ENCODE results near the gene BORCS6.

Gene BORCS6

DNA sequence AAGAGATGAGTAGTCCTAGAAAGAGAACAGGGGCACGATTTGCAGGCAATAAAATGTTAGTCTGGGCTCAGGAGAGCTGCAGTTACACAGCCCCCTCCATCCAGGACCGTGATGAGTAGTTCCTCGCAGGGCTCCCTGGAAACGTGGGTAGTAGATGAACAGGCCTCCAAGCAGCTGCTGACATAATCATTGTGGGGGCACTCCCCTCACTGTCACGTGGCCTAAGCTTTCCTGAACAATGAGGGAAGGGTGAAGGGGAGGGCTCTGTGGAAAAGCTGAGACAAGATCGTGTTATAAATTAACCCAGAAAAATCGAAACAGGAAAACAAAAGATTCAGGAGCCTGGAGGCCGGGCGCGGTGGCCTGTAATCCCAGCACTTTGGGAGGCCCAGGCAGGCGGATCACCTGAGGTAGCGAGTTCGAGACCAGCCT, 36.4 kb downstream of the BORCS6 start:
- no peak for DNase-seq

DNA sequence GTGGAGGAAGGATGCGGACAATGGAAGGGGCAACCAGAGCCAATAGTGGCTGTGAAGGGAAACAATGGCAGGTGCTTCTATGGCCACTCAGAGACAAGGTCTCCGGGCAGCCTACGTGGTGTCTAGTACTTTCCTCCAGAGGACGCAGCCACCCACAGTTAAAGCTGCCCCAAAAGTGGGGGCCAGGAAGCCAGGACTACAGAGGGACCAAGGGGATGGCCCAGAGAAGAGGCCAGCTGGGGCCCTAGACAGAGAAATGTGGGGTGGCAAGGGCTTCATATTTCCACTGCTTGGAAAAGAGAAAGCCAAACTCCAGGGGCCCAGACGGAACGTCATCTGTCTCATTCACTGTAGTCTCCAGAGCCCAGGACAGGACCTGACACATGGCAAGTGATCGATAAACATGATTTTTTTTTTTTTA, 36.9 kb downstream of the BORCS6 start:
- DNase-seq, result no peak

DNA sequence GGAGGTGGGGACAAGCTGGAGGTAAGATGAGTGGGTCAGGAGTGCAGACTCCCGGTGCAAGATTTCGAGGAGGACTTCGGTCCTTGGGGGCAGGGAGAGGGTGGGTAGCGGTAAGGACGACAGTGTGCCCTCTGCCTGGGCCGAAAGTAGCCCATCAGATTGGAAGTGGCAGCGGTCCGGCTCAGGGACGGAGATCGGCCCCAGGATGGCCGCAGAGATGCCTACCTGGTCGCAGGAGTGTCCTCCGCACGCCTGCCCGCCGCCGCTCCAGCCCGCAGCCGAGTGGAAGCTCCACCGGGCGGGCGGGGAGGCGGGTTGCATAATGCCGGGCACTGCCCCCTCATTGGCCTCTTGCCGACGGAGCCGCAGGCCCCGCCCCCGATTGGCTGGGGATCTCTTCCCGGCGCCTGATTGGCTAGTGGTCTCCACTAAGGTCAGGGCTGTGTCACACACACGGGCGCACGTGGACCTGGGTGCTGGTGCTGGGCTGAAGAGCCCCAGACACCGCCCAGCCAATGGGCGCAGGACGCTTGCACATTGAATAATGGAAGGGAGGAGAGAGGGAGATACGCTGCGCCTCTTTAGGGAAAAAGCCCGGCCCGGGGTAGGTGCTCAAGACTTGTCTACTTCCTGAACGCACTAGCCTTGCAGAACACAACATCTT, 37.7 kb downstream of the BORCS6 start, which contains the start of gene PER1:
TSS of gene PER1 (minus strand) at position 293 of the 664 bp plus-strand sequence. CDS start 1,698 bp downstream, outside the sequence.
- DNase-seq, result peak; percentile 85 to 86

DNA sequence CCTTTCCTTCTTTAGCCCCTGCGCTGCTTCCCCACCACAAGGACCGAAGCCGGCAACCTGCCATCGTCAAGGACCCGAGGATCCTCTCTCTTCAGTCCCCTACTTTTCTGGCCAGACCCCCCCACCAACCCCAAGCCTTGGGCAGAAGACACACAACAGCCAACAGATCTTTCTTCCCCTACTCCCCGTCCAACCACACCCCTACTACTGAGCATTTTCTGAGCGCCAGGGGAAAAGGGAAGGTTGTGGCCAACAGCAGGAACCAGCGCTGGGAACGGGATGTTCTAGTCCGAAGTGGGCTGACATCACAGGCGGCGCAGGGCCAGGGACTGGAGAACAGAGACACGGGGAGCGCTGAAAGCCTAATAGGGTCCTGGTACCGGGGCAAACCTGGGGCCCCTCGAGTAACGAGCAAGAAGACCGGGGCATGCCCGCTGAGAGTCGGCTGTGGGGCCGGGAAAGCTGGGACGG, 38.3 kb downstream of the BORCS6 start:
- no peak for DNase-seq

DNA sequence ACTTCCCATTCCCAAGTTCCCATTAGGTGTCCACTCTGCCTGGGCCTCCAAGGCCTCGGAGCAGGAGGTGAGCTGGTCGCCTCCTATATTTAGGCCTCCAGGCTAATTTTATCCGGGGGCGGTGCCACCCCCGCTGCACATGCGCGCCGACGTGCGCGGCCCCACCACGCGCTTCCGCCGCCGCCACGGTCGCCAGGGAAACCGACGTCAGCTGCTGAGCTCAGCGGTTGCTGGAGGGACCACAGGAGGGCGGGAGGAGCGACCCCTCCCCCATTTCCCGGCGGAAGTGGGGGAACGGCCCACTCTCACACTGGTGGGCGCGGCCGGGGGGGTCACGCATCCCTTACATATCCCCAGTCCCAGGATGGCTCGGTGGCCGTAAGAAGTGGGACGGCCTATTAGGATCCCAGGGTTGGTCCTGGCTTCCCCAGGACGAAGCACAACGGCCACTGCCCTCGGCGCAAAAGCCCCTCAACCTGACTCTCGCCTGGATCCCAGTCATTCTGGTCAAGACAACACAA, 38.8 kb downstream of the BORCS6 start:
- peak; percentile 78 to 87 for DNase-seq

DNA sequence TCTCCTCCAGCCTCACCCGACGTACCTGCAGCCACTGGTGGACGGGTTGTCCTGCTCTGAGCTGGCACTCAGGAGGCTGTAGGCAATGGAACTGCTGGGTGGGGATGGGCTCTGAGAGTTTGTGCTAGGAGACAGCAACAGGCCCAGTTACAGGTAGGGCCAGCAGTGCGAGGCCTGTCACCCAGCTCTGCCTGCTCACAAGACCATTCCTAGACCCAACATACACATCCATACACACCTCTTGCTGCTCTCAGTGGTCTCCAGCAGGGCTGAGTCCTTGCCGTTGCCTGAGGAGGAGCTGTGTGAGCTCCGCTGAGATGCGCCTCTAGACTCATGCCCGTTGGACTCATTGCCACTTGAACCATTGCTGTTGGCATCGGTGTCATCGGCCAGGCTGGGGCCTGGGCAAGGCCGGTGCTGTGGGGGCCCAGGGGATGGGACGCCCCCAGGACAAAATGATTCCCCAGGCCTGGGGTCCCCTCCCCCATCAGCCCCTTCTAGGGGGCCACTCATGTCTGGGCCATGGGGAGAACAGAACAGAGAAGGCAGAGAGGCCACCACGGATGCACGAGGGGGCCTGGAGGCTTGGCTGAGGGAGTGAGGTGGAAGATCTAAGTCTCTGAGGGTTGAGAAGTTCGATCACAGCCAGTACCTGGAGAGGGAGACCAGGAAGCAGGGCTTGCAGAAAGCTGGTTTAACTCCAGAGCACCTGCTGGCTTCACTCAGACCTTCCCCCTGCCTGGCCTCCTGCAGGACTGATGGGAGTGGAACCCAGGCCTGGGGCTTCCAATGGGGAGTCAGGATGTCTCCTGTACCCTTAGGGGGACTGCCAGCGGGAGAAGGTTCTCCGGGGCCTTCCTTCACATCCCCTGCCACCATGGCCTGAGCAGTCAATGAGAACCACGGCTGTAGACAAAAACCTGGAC, 39.5 kb downstream of the BORCS6 start:
- no peak for DNase-seq

DNA sequence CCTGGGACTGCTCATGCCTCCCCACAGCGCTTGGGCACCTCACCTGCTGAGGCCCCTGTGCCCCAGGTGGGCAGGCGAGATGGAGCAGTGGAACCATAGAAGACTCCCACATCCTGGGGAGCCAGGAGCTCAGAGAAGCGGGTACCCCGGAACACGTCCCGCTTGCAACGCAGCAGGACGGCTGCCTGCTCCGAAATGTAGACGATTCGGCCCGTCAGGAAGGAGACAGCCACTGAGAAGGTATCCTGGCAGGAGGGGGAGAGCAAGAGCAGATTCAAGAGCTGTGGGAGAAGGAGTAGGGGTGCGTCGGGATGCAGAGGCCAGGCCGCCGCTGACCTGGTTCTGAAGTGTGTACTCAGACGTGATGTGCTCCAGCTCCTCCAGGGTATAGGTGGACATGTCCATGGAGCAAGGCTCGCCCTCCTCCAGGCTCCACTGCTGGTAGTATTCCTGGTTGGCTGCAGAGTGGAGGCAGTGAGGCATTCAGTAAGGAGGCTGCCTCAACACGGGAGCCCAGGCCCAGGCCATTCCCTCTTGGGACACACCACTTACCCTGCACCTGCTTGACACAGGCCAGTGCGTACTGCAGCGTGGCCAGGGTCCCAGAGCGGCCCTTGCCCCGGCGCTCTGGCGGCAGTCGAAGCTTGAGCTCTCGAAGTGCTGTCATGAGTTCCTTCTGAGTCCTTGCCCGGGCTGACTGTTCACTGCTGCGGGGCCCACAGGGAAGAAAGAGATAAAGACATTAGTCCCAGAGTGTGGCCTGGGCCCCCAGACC, 40.4 kb downstream of the BORCS6 start:
- no peak for DNase-seq

DNA sequence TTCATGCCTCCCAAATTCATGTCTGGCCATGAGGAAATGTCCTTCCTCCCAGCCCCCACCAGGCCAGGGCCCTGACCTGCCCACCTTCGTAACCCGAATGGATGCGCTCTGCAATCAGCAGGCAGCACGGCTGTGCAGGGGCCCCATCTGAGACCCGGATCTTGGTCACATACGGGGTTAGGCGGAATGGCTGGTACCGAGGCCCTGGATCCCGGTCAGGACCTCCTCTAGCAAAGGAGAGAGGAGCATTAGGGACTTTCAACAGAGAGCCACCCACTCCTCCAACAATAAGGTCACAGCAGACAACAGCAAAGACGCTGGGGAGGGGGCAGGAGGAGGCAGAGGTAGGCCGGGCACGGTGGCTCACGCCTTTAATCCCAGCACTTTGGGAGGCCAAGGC, 41.4 kb downstream of the BORCS6 start:
- DNase-seq, result no peak

DNA sequence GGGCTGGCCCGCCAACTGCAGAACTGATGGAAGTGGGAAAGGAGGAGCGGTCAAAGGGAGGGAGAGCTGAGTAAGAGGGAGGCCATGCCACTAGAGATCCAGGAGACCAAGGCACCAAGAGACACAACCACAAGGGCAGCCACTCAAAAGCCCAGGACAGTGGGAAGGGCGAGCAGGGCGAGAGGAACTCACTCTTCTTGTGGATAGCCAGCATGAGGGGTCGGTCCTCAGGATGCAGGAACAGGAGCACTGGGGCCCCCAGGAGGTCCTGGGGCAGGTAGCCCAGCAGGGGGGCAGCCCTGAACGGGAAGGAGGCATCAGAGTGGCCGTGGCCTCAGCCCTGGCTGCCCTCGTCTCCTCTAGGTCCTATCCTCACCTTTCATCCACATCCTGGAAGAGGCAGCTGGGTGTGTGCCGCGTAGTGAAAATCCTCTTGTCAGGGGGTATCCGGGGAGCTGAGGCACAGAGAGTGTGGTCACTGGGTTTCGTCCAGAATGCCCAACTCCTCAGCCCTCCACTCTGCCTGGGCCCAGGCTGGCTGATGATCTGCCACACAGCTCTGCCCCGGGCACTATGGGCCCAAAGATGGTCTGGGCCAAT, 42.1 kb downstream of the BORCS6 start:
- DNase-seq, result no peak

DNA sequence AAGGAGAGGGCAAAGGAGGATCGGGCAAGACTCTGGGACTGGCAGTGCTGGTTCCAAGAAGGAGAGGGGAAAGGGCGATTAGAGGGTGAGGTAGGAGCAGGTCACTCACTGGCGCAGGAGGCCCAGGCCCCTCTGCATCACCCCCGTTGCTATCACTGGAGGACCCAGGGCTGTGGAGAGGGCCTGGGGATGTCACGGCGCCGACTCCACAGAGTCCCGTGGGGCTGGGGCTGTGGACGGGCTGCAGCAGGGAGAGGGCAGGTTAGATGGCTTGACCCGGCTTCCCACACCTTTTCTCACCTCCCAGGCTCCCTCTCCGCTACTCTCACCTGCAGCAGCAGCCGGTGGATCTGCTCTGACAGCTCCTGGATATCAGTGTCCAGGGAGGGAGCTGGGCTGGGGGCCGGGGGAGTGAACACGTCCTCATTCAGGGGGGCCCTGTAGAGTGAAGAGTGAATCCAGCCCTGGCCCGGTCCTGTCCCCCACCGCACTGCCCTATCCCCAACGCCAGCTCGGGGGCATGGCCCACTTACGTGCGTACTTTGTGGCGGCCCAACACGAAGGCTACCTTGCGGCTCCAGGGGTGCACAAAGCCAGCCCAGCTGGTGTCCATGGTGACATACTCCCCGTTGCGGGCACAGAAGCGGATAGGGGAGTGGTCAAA, 42.7 kb downstream of the BORCS6 start:
- no peak for DNase-seq

DNA sequence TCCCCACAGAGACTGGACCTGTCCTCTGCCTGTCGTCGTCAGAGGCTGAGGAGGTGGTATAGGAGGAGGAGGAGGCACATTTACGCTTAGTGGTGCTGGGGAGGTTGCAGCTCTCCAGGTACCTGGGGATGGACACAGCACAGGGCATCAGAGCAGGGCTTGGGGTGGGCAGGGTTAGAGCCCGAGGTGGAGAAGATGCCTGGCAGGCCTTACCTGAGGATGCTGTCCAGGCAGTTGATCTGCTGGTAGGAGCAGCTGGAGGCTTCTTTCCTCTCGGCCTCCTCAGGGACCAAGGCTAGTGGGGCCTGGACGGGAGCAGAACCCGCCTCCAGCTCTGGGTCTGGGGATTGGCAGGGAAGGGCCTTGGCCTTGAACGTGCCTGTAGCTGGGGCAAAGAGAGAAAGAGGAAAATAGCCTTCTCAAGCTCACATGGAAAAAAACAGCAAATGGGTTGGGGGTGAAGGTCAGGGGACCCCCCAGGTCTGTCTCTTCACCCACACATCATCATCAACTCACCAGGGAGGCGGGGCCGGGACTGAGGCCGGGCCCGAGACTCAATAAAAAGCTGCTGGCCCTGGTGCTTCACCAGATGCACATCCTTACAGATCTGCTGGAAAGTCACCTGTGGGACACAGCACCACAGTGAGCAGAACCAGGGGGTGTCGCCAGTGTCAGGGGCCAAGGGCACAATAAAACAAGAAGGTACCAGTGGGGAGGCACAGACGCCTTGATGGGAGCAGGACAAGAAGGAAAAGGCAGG, 43.4 kb downstream of the BORCS6 start:
- no peak for DNase-seq

DNA sequence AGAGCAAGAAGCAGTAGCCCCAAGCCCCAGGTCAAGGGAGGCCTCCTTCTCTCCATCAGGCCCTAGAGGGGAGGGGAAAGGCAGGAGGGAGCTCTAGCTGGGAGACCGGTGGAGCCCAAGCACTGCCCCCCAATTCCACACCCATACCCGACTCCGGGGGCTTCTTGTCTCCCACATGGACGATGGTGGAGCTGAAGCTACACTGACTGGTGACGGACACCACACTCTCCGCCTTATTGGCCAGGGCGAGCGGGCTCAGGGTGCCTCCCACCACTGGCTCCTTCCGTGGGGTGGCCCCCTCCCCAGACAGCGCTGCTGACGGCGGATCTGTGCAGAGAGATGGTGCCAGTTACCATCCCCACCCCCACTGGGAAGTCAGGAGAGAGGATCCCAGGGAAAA, 44.2 kb downstream of the BORCS6 start:
- no peak for DNase-seq

DNA sequence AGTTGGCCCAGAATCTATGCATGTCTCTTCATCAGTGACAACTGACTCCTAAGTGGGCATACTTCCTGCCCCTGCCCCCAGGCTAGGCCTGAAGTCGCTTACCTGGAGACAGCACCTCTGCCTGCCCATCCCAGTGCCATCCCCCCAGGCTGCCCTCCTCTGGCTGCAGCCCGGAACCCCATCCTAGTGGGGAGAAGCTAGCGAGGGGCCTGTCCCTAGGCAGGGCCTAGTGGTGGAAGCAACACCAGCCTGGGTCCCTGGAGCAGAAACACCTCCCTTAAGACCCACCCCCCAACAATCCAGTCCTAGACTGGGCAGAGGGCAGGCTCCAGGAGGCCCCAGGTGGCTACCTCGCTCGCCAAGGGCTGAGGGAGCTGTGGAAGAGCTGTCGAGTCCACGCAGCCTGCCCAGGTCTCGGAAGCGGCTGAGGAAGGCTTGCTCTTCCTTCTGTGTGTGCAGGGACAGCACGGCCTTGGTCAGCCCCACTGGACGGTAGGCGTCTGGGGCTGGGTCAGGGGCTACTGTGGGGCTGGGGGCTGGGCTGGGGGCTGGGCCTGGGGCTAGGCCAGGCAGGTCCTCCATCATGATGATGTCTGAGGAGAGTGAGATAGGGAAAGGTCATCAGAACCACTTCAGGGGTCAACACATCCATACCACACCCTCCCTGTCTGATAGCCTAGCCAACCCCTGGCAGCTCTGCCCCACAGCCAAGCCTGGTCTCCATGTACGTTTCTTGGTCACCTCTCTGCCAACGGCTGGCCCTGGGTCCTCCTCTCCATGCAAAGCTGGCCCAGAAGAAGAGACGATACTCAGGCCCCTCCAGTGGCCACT, 45.4 kb downstream of the BORCS6 start:
- no peak for DNase-seq

DNA sequence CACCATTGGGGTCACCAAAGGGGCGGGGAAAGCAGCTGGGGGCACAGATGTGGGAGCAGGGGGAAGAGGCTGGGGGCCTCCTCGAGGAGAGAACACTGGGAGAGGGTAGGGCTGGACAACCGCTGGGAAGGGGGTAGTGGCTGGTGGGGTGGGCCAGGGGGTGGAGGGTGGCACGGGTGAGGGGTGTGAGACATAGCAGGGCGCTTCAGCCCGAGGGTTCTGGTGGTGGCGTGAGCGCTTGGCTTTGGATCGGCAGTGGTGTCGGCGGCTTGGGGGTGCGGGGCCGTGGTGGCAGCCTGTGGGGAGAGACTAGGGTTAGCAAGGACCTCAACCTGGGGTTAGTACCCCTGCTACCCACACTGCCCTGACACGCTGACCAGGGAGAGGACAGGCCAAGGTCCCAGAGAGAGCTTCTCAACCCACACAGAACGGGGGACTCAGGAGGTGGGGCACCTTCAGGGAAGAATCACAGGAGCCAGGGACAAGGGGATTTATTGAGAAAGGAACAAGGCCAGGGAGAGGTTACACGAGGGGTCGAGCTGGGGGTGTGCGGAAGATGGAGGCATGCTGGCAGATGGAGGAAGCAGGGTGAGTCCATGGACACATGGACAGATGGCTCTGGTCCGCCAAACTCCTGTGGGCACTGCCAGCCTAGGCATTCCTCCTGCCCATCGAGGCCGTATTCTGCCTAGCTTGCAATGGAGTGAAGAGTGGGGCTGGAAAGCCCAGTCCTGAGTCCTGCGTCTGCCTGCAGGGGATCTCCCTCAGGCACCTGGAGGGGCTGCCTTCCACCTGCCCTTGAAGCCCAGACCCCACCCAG, 46.2 kb downstream of the BORCS6 start:
- DNase-seq, result no peak

DNA sequence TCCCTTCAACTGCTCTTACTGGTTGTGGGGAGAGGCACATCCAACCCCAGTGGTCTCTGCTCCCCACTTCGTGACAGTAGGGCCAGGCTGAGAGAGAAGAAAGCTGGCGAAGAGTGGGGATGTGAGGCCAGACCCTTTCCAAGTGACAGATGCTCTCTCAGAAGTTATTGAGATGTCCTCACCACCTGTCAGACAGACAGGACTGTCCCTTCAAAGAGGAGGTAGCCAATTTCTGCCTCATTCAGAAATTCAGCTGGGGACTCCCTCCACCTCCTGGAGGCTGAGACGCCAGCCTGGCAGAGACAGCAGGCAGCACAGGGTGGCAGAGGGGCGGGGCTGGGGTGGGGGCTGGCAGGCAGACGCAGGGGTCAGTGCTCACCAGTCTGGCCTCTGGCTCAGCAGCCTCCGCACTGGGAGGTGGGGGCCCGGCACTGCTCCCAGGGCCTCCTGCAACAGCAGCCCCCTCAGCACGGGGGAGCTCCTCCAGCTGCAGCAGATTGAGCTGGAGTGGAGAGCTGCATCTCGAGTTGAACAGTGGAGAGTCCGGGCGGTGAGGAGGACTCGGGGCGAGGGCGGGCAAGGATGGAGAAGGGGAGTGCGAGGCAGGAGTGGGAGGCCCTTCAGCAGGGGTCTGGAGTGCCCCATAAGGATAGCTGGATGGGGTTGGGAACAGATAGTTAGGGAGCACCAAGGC, 46.9 kb downstream of the BORCS6 start:
- no peak for DNase-seq

DNA sequence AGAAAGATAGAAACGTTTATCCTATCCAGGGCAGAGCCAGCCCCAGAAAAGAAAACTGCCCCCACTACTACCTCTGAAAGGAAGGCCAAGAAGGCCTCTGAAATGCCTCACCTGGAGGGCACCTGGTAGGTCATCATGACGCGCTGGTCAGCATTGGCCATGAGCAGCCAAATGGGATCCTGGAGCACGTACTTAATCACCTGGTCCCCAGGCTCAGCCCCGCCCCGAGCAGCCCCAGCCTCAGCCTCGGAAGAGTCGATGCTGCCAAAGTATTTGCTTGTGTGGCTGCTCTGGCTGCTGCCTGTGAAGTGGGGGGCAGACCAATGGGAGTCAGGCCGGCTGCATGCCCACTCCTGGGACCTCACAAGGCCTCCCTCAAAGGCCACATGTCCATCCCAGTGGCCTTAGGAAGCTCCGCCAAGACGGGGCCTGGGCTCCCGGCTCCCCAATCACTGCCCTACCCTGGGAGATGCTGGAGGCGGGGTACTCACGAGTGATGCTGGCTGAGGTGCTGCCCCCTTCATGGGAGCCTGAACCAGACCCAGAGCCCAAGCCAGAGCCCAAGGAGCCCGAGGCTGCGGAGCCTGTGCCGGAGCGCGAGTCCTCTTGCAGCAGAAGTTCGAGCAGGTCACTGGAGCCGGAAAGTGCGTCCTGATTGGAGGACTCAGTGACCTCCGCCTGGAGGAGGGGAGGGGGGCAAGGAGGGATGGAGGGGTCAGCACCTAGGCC, 47.7 kb downstream of the BORCS6 start:
- no peak for DNase-seq

DNA sequence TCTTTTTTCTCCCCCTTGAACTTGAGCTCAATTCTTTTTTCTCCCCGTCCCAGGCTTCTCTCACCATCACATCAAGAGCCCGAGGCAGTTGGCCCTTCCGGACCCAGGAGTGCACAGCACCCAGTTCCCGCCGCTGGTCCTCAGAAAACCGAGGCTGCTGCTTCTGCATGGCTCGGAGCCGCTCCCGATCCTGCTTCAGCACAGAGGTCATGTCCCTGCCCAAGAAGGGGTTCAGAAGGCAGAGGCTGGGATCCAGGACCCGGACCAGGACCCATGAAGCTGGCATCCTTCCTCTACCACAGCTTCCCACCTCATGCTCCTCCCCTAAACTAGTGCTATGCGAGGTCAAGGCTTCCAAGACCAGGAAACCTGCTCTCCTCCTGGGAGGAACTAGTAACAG, 48.2 kb downstream of the BORCS6 start:
- DNase-seq, result no peak

DNA sequence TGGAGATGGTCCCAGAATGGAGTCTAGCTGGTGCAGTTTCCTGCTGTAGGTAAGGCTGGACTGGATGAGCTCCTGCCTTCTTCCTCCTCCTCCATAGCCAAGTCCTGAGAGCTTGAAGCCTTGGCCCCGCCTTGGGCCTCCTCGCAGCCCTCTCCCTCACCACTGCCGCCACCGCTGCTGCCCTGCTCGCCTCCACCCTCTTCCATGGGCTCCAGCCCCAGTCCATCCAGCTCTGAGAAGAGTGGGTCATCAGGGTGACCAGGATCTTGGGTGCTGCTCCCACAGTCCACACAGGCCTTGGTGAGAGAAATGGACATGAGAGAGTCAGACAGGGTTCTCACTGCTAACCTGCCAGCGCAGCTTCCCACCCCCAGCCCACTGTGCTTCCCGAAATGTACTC, 48.9 kb downstream of the BORCS6 start:
- no peak for DNase-seq
